ENCODE data around the gene ITGB7.
"Not testable (repeated sequence)": the region's sequence is repeated elsewhere in the genome, so short reads cannot be mapped to it uniquely, and the experiment has no call there.

Gene ITGB7

DNA sequence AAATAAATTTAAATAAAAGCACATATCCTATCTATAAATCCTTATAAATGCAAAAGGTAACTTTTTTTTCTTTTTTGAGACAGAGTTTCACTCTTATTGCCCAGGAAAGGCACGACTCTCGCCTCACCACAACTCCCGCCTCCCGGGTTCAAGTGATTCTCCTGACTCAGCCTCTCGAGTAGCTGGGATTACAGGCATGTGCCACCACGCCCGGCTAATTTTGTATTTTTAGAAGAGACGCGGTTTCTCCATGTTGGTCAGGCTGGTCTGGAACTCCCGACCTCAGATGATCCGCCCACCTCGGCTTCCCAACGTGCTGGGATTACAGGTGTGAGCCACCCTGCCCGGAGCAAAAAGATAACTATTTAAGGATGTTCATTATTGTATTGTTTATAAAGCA is 28.2 kb downstream of the ITGB7 start:
- not testable (repeated sequence) for DNase-seq

DNA sequence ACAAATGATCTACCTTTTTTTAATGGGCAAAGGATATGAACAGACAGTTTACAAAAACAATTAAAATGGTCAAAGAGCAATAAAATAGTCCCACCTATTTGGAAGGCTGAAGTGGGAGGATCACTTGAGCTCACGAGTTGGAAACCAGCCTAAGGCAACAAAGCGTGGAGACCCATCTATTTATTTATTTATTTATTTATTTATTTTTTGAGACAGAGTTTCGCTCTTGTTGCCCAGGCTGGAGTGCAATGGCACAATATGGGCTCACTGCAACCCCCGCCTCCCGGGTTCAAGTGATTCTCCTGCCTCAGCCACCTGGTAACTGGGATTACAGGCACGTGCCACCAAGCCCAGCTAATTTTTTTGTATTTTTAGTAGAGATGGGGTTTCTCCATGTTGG is 29.6 kb downstream of the ITGB7 start:
- DNase-seq, ATAC-seq: not testable (repeated sequence)

More for the DNA sequence above, 28.2 kb downstream of the ITGB7 start:
- ATAC-seq = not testable (repeated sequence)

DNA sequence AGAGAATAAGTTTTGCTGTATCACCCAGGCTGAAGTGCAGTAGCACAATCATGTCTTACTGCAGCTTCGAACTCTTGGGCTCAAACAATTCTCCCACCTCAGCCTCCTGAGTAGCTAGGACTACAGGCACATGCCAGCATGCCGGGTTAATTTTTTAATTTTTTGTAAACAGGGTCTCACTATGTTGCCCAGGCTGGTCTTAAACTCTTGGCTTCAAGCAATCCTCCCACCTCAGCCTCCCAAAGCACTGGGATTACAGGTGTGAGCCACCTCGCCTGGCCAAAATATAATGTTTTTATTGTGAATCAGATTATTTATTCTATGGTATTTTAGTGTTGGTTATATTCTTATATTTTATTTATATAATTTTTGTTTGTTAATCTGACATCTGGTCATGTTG is 30.3 kb downstream of the ITGB7 start:
- ATAC-seq (no peak), DNase-seq (no peak)

DNA sequence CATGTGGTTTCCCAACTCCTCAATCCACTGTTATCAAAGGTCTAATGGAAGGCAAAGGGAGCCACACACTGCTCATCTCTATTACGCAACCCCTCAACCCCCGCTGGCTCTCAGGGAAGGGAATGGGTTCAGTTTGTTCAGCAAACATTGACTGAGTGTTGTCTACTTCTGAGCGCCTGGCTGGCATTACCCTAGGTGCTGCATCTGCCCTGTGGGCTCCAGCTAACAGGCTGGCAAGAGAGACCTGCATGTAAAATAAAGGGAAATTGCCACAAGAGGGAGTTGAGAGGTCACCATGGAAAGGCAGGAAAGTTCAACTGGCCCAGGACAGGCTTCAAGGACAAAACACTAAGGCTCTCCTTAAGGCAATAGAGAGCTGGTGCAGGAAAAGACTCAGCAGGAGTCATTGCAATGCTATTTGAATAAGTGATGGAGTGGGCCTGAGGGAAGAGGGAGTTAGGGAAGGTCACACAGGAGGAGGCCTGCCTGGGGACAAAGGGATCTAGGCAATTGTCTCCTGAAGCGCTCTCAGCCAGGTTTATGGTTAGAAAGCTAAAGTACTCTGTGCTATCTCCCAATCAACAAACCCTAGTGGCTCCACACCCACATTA is 32.1 kb downstream of the ITGB7 start:
- DNase-seq = no peak
- ATAC-seq = no peak

DNA sequence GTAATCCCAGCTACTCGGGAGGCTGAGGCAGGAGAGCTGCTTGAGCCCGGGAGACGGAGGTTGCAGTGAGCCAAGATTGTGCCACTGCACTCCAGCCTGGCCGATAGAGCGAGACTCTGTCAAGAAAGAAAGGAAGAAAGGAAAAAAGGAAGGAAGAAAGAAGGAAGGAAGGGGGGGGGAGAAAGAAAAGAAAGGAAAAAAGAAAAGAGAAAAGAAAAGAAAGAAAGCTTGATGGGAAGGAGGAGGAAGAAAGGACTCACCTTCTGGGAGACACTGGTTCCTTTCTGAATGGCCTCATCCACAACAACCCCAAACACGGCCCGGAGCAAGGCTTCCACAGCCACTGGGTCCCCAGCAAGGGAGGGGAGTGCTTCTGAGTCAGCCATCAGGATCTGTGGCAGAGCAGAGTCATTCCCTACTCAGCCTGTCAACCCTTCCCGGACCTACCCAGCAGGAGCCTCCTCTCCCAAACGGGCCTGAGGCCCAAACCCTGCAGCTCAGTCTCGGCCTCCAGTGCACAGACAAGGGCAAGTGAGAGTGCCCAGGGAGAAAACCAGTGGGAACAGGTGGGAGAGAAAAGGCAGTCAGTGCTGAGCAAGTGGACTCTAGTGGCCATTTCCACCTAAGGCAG is 33.9 kb downstream of the ITGB7 start:
- DNase-seq (no peak), ATAC-seq (no peak)

DNA sequence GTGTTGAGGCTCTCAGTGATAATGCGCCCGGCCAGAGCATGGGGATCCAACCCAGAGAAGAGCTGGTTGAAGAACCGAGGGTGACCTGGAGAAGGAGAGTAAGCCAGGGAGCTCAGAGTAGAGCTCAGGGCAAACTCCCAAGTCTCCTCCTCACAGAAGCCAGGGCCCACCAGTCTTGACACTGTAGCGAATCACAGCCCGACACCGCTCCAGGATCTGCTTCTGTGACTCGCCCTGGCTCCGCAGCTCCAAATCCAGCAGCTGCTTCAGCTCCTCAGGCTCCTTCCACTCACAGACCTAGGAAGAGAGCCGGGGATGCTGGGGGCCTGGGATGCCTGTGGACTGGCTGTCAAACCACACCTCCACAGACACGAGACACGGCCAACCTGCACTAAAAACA is 34.7 kb downstream of the ITGB7 start:
- no peak for ATAC-seq
- DNase-seq = no peak

DNA sequence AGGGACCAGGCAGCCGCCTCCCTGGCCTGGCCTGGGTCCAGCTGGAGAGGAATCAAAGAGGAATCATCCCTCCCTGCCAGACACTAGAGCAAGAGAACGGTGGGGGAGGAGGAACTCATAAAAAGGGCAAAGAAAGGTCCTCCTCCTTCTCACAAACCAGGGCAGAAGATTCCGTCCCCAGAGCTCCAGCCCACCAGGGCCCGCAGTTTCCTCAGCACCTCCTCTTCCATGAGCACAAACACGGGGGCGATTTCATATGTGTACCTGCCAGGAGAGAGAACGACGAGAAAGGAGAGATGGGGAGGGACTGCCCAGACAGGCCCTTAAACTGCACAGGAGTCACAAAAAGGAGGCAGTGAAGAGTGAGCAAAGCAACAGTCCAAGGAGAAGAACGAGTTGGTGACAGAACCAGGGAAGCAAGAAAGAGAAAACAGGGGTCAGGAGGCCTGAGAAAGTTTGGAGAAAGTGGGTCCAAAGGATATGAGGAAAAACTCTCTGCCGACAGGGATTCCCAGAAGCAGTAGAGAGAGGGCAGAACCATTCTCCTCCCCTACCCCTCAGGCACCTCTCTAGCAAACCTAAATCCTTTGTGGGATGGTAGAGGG is 35.2 kb downstream of the ITGB7 start:
- ATAC-seq (no peak), DNase-seq (no peak)

DNA sequence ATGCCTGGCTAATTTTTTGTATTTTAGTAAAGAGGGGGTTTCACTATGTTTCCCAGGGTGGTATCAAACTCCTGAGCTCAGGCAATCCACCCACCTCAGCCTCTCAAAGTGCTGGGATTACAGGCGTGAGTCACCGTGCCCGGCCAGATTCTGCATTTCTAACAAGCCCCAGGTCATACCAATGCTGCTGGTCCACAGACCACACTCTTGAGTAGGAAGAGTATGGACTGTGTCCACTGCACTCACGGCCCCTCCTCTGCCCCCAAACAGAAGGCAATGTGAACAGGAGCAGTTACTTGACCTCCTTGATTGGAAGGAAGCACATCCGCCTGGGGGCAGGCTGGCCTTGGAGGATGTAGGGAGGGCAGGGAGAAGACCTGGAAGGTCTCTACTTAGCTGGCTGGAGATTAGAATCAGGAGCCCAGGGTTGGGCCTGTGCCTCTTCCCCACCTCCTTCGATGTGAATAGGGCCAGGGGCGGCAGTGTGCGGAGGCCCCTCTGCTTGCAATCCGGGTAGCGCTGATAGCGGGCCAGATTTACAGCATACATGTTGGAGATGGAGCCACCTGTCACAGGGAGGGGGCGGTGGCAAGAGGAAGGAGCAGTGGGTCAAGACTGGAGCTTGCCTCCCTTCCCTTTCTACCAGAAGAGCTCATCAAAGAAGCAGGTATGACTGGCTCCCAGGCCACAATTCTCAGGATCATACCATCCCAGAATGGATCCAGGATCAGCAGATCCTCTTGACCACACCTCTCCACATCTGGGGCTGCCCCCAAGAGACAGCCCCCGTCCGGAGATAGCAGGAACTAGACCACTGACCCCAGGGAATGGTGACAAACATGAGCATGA is 36.0 kb downstream of the ITGB7 start:
- ATAC-seq = no peak
- DNase-seq = no peak

DNA sequence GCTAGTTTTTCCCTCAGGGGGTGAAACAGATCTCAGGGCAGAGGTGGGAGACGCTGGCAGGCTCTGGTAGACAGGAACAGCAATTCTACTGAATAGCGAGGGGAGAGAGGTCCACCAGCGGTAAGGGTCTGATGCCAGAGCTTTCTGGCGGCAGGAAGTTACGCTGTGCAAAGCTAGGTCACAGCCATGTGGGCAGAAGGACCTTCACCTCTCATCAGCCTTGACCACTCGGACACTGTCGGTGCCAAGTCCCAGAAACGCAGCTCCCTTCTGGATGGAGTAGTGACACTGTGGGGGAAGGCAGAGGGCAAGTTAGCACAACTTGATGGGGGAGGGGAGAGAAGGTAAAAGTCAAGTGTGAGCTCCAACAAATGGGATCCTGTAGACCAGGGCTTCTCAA is 36.8 kb downstream of the ITGB7 start:
- no peak for DNase-seq

DNA sequence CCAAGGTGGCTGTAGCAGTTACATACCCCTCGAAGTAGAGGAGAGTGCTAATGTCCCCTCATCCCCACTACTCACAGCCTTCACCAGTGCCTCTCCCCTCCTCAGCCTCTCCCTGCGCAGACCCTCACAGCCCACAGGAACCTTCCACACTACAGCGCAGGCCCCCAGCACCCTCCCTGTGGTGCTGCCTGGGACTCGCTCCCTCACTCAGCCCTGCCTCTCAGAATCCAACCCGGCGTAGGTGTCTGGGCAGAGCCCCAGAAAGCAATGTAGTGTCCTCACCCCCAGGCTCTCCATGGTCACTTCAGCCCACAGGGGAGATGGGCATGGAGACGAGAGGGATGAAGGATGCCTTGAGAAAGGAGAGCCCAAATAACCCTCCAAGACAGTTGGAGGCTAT is 37.4 kb downstream of the ITGB7 start:
- DNase-seq (no peak), ATAC-seq (no peak)

More for the DNA sequence above, 36.8 kb downstream of the ITGB7 start:
- ATAC-seq = no peak

DNA sequence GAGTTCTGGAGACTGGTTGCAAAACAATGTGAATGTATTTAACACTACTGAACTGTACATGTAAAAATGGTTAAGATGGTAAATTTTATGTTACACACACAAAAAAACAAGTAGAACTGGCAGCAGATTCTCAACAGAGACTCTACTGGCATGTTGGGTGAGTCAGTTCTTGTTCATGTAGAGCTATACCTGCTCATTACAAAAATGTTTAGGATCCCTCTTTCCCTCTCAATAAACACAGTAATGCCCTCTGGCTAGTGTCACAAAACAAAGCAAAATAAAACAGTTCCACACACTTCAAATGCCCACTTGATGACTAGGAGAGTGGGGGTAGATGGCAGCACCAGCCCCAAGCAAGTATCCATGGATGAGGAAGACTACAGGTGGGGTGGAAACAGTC is 40.2 kb downstream of the ITGB7 start:
- DNase-seq = no peak
- no peak for ATAC-seq

DNA sequence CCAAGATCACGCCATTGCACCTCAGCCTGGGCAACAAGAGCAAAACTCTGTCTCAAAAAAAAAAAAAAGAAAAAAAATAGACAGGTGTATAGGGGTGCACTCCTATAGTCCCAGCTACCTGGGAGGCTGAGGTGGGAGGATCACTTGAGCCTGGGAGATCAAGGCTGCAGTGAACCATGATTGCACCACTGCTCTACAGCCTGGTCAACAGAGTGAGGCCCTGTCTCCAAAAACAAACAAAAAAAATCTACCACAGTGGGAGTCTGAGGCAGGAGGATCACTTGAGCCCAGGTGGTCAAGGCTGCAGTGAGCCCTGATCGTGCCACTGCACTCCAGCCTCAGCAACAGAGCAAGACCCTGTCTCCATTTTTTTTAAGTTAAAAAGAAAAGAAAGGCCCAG is 44.0 kb downstream of the ITGB7 start:
- not testable (repeated sequence) for ATAC-seq

DNA sequence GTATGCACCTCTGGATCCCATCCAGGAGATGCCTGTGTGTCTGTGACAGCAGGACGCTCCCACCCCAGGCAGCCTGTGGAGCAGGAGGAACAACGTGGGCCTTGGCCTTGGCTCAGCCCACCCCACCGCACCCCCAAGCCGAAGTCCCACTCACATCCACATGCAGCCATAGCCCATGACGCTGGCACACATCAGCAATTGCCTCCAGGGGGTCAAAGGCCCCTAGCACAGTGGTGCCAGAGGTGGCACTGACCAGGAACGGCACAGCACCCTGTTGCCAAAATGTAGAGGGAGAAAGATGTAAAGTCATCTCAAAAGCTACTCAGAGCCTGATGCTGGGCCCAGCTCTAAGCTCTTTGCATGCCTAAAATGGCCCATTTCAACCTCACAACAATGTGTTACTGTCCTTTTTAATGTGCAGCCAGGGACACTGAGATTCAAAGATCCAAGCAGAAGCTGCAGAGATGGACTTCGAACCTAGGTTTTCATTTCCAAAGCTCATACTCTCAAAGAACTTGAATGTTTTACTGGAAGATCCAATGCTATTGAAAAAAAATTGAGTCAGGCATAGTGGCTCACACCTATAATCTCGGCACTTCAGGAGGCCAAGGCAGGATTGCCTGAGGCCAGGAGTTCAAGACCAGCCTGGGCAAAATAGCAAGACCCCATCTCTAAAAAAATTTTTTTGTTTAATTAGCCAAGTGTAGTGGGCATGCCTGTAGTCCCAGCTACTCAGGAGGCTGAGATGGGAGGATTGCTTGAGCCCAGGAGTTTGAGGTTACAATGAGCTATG is 45.7 kb downstream of the ITGB7 start:
- DNase-seq = no peak
- ATAC-seq = no peak

More for the DNA sequence above, 44.0 kb downstream of the ITGB7 start:
- not testable (repeated sequence) for DNase-seq

DNA sequence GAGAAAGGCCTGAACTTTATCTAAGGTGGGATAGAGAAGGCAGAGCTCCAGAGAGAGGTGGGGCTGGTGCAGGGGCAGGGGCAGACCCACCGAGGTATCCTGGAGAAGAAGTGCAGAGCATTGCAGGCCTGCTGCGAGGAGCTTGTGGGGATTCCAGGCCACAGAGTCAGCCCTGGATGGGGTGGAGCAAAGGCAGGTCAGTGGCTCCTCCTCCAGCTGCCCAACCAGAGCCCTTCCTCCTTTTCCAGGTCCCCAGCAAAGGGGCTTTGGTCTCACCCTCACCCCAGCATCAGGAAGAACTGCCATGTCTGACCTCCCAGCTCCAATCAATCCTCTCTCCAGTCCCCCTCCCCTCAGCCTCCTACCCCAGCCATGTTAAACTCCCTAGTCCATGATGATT is 46.4 kb downstream of the ITGB7 start:
- DNase-seq (no peak), ATAC-seq (no peak)

DNA sequence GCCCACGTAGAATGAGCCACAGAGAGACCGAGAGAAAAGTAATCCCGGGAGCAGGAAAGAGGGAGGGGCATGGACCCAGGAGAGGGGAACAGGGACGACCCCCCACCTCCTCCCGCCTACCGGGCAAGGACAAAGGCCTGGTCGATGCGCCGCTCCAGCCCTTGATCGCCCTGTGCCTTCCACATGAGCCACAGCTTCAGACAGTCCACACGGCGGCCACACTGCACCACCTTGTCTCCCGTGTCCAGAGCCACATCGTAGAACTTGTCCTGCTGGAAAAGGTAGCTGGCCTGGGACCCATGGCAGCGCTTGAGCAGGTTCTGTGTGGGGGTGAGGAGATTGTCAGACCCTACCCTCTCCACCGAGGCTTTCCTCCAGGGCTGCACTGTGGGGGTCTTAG is 47.1 kb downstream of the ITGB7 start:
- ATAC-seq (no peak), DNase-seq (no peak)

DNA sequence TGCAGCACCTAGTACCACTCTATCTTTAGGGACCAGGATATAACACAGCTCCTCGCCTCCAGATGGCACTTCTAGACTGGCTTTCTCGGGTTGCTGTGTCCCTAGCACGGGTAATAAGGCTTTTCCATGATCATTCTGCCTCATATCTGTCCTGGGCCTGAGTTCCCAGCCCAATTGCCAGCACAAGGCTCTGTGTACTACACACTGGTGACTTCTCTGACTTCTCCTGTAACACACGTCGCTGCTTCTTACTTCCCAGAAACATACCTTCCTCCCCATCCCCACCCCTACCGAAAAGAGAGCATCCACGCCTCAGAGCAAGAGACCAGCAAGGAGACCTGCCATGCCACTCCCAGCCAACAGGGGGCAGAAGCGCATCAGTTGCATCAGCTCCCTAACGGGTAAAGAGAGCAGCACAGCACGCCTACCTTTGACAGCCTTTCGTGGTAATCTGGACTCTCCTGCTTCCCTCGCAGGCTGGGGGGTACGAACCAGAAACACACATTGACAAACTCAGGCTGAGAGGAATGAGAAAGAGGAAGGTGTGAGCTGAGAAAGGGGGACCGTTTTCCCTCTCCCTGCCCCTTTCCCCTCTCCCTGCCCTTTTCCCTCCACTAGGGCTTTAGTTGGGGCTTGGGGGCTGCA is 47.7 kb downstream of the ITGB7 start:
- DNase-seq (peak; percentile 93), ATAC-seq (peak; percentile 97)

DNA sequence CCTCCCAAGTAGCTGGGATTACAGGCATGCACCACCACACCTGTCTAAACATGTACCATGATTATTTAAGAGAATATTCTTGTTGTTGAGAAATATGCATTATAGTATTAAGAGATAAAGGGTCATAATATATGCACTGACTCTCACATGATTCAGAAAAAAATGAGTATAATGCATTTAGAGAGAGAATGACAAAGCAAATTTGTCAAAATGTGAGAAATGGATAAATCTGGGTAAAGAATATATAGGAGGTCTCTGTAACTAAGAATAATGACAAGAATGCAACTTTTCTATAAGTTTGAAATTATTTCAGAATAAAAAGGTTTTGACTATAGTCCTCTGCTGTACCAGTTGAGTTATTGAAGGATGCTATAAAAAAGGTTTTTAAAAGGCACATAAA is 54.7 kb downstream of the ITGB7 start:
- no peak for DNase-seq
- ATAC-seq = no peak

DNA sequence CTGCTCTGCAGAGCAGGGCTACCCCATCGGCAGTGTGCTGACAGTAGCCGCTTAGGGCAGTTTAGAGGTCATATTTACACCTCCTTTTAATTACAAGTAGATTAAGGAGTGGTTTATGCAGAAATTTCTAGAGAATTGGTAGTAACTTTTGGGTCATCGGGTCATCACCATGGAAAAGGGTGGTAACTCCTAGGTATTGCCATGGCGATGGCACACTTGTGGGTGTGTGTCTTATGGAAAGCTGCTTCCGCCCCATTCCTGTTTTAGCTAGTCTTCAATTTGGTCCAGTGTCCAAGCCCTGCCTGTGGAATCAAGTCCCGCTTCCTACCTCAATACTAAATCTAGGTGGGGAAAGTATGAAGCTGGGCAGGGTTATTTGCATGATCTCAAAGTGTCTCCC is 56.0 kb downstream of the ITGB7 start:
- DNase-seq (no peak), ATAC-seq (no peak)

DNA sequence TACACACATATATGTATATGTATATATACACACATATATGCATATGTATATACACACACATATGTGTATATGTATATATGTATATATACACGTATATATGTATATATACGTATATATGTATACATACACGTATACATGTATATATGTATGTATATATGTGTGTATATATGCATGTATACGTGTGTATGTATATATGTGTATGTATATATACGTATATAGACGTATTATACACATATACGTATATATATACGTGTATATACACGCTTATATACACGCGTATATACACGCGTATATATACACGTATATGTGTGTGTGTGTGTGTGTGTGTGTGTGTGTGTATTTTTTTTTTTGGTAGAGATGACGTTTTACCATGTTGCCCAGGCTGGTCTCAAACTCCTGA is 59.4 kb downstream of the ITGB7 start:
- ATAC-seq (no peak), DNase-seq (no peak)

DNA sequence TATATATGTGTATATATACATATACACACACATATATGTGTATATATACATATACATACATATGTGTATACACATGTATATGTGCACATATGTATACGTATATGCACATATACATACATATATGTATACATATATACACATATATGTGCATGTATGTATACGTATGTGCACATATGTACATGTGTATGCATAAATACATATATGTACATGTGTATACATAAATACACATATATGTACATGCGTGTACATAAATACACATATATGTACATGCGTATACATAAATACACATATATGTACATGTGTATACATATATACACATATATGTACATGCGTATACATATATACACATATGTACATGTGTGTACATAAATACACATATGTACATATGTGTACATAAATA is 59.9 kb downstream of the ITGB7 start:
- ATAC-seq = no peak
- DNase-seq = no peak
